Endometrial microvascular endothelial cells (primary cell): ENCODE measurements around the gene KRTAP5-3. TPM values are rescaled to one million over a fixed set of nuclear protein-coding genes. Genes with fewer than 3 reads are reported as not detected.

Source experiments
- in situ Hi-C: cut with HindIII; loops from 2 replicates; pipeline ENCODE4 v1.10.0; 2017; ENCODE audit warnings: low sequenced_read_pairs, low pct_unique_long_range_greater_than_20kb; ENCODE audit errors: inconsistent ontology term
- total RNA-seq: library from RNA; depleted of rRNA; stranded (reverse); fragments of >200 nt; gene quantifications from one replicate; pipeline ENCODE4 v1.2.3, GENCODE V29; 2015; ENCODE audit errors: inconsistent ontology term

KRTAP5-3 gene
- total RNA-seq, 1 donor from 2014 or later = not detected

DNA sequence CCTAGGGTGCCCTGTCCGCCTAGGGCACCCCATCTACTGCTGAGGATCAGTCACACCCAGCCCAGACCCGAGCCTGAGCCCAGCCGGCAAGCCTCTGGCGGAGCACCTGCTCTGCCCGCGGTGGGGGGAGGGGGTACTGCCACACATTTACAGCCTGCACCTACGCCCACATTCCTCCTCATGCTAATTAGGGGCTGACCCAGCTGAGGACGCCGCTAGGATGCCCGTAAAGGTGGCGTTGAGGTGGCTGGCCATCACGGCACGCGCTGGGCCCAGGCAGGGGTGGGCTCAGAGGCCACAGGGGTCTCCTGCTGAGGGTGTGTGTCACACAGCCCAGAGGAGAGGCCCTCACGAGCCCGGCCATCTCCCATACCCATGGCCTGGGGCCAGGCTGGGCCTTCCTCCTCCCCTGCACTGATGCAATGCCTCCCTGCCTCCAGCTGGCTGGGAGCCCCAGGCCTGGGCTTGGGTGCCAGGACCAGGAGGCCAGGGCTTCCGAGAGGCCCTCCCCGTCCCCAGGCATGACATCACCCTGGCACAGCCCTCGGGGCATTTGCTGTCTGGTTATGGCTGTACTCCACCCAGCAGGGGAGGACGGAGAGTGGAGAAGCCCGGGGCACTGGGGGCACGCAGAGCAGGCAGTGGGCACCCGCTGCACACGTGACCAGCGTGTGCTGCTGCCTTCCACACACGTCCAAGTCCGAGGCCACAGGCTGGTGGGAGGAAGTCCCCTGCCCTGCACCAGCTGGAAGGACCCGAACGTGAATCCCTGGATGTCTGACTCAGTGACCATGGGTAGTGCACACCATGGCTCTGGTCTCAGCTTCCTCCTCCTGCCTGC lies 48.9 kb downstream of the KRTAP5-3 start:
- in situ Hi-C loops = no loop called here

DNA sequence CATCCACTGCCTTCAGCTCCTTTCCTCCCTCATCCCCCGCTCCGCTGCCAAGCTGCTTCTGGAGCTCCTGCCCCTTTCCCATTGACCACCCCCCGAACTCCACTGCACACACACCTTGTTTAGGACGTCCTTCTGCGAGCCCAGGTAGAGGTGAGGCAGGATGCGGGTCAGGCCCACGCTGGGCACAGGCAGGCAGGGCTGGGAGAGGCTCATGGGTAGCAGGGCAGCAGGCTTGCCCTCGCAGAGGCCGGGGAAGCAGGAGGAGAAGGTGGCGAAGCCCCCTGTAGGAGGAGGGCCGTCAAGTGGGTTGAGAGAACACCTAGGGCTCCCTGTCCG lies 49.5 kb downstream of the KRTAP5-3 start:
- in situ Hi-C loops = no loop called here

DNA sequence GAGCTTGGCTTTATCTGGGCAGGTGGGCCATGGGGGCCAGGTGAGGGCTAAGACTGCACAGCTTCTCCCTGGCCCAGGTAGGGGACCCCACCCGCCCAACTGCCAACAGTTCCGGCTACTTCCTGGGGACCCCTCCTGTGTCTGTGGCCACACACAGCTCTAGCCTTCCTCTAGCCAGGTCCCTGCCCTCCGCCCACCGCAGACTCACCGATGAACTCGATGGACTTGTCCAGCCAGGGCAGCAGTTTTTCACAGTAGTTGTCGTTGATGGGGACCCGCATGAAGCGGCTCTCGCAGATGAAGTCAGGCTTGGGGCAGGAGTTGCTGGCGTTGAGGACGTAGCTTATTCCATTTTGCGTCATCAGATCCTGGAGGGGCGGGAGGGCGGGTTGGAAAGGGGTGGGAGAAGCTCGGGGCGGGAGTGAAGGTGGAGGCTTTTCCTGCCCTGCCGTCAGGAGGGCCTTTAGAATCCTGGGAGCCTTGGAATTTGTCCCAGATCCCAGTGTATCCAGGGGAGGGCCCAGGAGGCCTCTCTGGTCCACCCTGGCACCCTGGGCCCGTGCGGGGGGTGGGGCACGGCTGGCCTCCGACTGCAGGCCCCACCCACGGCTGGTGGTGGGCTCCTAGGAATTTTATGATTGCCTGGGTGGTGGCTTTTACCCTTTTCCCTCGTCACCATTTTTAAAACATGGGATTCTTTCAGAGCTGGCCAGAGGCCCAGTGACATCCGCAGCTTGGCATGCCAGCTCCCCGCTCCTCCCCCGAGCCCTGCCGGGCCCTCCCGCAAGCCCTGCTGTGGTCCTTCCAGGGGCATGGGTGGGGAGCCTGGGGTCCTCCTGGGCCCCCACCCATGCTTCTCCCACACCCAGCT lies 50.1 kb downstream of the KRTAP5-3 start:
- in situ Hi-C loops = no loop called here

Other genes with a start within 250 kb of the KRTAP5-3 start
- gene BRSK2, start 218.5 kb downstream of the KRTAP5-3 start, total RNA-seq = not detected
- 20.7 TPM for gene MOB2, start 121.7 kb downstream of the KRTAP5-3 start, total RNA-seq
- gene DUSP8, start 36.2 kb downstream of the KRTAP5-3 start, total RNA-seq = 11.0 TPM
- not detected for gene KRTAP5-1, start 23.2 kb downstream of the KRTAP5-3 start, total RNA-seq
- not detected for gene KRTAP5-2, start 10.2 kb downstream of the KRTAP5-3 start, total RNA-seq
- gene KRTAP5-4, start 13.7 kb upstream of the KRTAP5-3 start, total RNA-seq = not detected
- gene KRTAP5-5, start 21.3 kb upstream of the KRTAP5-3 start, total RNA-seq = not detected
- gene KRTAP5-6, start 88.7 kb upstream of the KRTAP5-3 start, total RNA-seq = not detected
- not detected for gene IFITM10, start 142.1 kb upstream of the KRTAP5-3 start, total RNA-seq
- 232 TPM for gene CTSD, start 155.5 kb upstream of the KRTAP5-3 start, total RNA-seq
- not detected for gene SYT8, start 226.5 kb upstream of the KRTAP5-3 start, total RNA-seq
- gene TNNI2, start 230.5 kb upstream of the KRTAP5-3 start, total RNA-seq = not detected
- gene LSP1, start 244.6 kb upstream of the KRTAP5-3 start, total RNA-seq = not detected